SU-DHL-6 (cell line): Measurements from ENCODE around the gene ITPK1.

Experiments
- EZH2phosphoT487 ChIP-seq: fragments of 200-600 bp; sonication (generic), shearing (Covaris generic); conservative IDR thresholded peaks from 2 replicates; pipeline ENCODE4 v1.6.1; 2018; ENCODE audit warnings: mild to moderate bottlenecking, antibody characterized with exemption, low read length, moderate library complexity, mixed read lengths
- TF ChIP-seq, protein P1 (sequence below): fragments of 200-600 bp; sonication (generic); IDR thresholded peaks from one replicate; pipeline ENCODE4 v1.5.1; 2017; ENCODE audit warnings: antibody characterized with exemption, mild to moderate bottlenecking, low read length, moderate library complexity; ENCODE audit not compliant: insufficient read depth, poor library complexity, severe bottlenecking

DNA sequence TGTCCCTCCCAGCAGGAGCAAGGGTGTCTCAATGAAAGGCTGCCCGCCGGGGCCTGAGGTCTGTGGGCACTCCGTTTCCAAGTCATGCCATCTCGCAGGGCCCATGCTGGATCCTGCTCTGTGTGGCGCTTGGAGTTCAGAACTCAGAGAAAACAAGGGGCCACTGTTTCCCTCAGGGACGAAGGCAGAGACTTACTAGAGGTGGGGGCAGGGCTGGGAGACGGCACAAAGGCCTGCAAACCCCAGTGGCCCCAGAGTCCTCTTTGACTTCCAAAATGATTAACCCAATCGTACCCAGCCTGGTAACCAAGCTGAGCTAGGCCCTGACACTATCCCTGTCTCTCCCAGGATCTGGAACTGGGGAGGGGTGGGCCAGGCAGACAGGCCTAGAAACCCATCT lies 95.8 kb downstream of the ITPK1 start:
- TF ChIP-seq EZH2phosphoT487 = no peak
- TF ChIP-seq, protein P1, sequence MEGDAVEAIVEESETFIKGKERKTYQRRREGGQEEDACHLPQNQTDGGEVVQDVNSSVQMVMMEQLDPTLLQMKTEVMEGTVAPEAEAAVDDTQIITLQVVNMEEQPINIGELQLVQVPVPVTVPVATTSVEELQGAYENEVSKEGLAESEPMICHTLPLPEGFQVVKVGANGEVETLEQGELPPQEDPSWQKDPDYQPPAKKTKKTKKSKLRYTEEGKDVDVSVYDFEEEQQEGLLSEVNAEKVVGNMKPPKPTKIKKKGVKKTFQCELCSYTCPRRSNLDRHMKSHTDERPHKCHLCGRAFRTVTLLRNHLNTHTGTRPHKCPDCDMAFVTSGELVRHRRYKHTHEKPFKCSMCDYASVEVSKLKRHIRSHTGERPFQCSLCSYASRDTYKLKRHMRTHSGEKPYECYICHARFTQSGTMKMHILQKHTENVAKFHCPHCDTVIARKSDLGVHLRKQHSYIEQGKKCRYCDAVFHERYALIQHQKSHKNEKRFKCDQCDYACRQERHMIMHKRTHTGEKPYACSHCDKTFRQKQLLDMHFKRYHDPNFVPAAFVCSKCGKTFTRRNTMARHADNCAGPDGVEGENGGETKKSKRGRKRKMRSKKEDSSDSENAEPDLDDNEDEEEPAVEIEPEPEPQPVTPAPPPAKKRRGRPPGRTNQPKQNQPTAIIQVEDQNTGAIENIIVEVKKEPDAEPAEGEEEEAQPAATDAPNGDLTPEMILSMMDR = no peak
